K562 (cell line): ENCODE measurements around the gene BRINP1. TPM values are rescaled to one million over a fixed set of nuclear protein-coding genes. Genes with fewer than 3 reads are reported as not detected.

Source experiments
- ATAC-seq: fragments of 200-7000 bp; cut with Tn5 transposase; 3 replicates; pipeline ENCODE4 v1.9.1; 2020; ENCODE audit warnings: moderate library complexity
- BruUV-seq: library from RNA; stranded (reverse); fragments of 400-500 nt; replicated peaks from 2 replicates; lab custom pipeline; 2021; lab: Mats Ljungman, UMichigan
- CTCF ChIA-PET: fragments of 300-600 bp; formaldehyde crosslinking; extraction: SDS; loops from one replicate; lab custom pipeline; 2021; ENCODE audit warnings: low intra/inter-chr PET ratio; lab: Yijun Ruan, JAX
- POLR2A ChIA-PET: fragments of 300-600, 350-650 bp; sonication (Branson Sonifier 250); formaldehyde crosslinking; extraction: SDS; loops from one replicate; lab custom pipeline; 2021; ENCODE audit warnings: antibody characterized with exemption, inconsistent platforms; lab: Yijun Ruan, JAX
- DNase-seq, 4 experiments: peaks; one replicate each; pipeline versions ENCODE4 v3.0.0 to v3.0.0-alpha.2; 2011 to 2018; ENCODE audit warnings: low spot score in 3 of 4, mixed read lengths in 3 of 4; ENCODE audit errors: extremely low read depth in 1 of 4
- FAIRE-seq: peaks from 2 replicates; lab custom pipeline; 2011; peaks lifted over from hg19 to GRCh38; lab: Jason Lieb, UNC
- H2AFZ ChIP-seq: 2 replicates; pipeline ENCODE4 v1.6.0; 2011; ENCODE audit warnings: low read depth, low read length, control low read depth, inconsistent platforms
- H3K27ac ChIP-seq: fragments of 200-600 bp; 3 replicates; pipeline ENCODE4 v1.8.0; 2011; ENCODE audit warnings: low read depth, mild to moderate bottlenecking, control low read depth, inconsistent platforms, low read length, moderate library complexity, mixed read lengths; ENCODE audit errors: extremely low read depth
- H3K27me3 ChIP-seq, 2 experiments: fragments of 300-600 bp in 1 of 2; 2 replicates in 1 of 2; 3 replicates in 1 of 2; pipeline versions ENCODE4 v1.6.0 to v1.8.0; 2011; ENCODE audit warnings: inconsistent platforms in 2 of 2, low read length in 2 of 2, mild to moderate bottlenecking in 1 of 2, mixed read lengths in 1 of 2, moderate library complexity in 1 of 2; ENCODE audit not compliant: control insufficient read depth in 2 of 2, insufficient read depth in 2 of 2
- H3K36me3 ChIP-seq: fragments of 300-600 bp; 3 replicates; pipeline ENCODE4 v1.8.0; 2011; ENCODE audit warnings: mild to moderate bottlenecking, low read length, inconsistent platforms; ENCODE audit not compliant: control insufficient read depth, insufficient read depth
- H3K4me1 ChIP-seq, 2 experiments: fragments of 200-600 bp in 1 of 2; replicated peaks in 1 of 2; 2 replicates in 1 of 2; 3 replicates in 1 of 2; pipeline versions ENCODE4 v1.5.1 to v1.8.0; 2011; ENCODE audit warnings: inconsistent platforms in 2 of 2, low read length in 2 of 2, mild to moderate bottlenecking in 1 of 2, mixed read lengths in 1 of 2, moderate library complexity in 1 of 2; ENCODE audit not compliant: control insufficient read depth in 2 of 2, insufficient read depth in 2 of 2
- H3K4me2 ChIP-seq: 2 replicates; pipeline ENCODE4 v1.6.1; 2011; ENCODE audit warnings: low read length, control low read depth, inconsistent platforms, mixed read lengths; ENCODE audit not compliant: insufficient read depth
- H3K4me3 ChIP-seq: fragments of 200-600 bp; sonication (generic), shearing (Covaris generic); 2 replicates; pipeline ENCODE4 v1.5.1; 2016; ENCODE audit warnings: control low read depth, inconsistent platforms
- H3K79me2 ChIP-seq: fragments of 200-600 bp; 3 replicates; pipeline ENCODE4 v1.8.0; 2011; ENCODE audit warnings: low read length, inconsistent platforms; ENCODE audit not compliant: control insufficient read depth, insufficient read depth
- H3K9ac ChIP-seq, 2 experiments: 2 replicates each; pipeline versions ENCODE4 v1.6.0 to v1.6.1; 2011; ENCODE audit warnings: low read depth in 2 of 2, low read length in 2 of 2, control low read depth in 1 of 2, inconsistent platforms in 1 of 2, mild to moderate bottlenecking in 1 of 2, mixed read lengths in 1 of 2; ENCODE audit not compliant: insufficient read depth in 1 of 2
- H3K9me1 ChIP-seq: one replicate; pipeline ENCODE4 v1.6.0; 2011; ENCODE audit warnings: inconsistent platforms, mild to moderate bottlenecking, low read length, moderate library complexity; ENCODE audit not compliant: control insufficient read depth, insufficient read depth
- H3K9me3 ChIP-seq: replicated peaks from 2 replicates; pipeline ENCODE4 v1.5.1; 2011; ENCODE audit warnings: low read depth, low read length, inconsistent platforms; ENCODE audit not compliant: control insufficient read depth, insufficient read depth
- H4K20me1 ChIP-seq: replicated peaks from 2 replicates; pipeline ENCODE4 v1.6.1; 2011; ENCODE audit warnings: low read length, inconsistent platforms, mixed read lengths; ENCODE audit not compliant: control insufficient read depth, insufficient read depth
- CEBPB ChIP-seq: fragments of 450-650 bp; IDR thresholded peaks from 2 replicates; pipeline ENCODE4 v1.6.1; 2016; ENCODE audit warnings: missing genetic modification characterization, missing compliant biosample characterization
- PHF8 ChIP-seq: fragments of 200-600 bp; sonication (generic); IDR thresholded peaks from 2 replicates; pipeline ENCODE4 v1.6.1; 2012; ENCODE audit warnings: mixed run types, mild to moderate bottlenecking, inconsistent platforms, low read length, moderate library complexity, borderline replicate concordance
- PHTF2 ChIP-seq: fragments of 250-450 bp; sonication (Bioruptor Pico); IDR thresholded peaks from 2 replicates; pipeline ENCODE4 v1.5.0; 2021; ENCODE audit warnings: mild to moderate bottlenecking
- RBM34 ChIP-seq: fragments of 200-400 bp; formaldehyde crosslinking; IDR thresholded peaks from 2 replicates; pipeline ENCODE4 v1.6.1; 2018; ENCODE audit warnings: low read length, borderline replicate concordance; ENCODE audit not compliant: insufficient read depth
- TBP ChIP-seq: optimal IDR thresholded peaks from 2 replicates; pipeline ENCODE3; 2011; ENCODE audit warnings: low read depth, low read length, improper control_type of control experiment
- ZC3H11A ChIP-seq: IDR thresholded peaks from 2 replicates; pipeline ENCODE4 v1.6.1; 2012; ENCODE audit warnings: low read depth, low read length, improper control_type of control experiment
- ZNF507 ChIP-seq: conservative IDR thresholded peaks from 2 replicates; pipeline ENCODE4 v1.6.1; 2017; ENCODE audit warnings: missing genetic modification characterization, missing compliant biosample characterization
- WGBS: fragments of 100-300 bp; shearing (Covaris generic); methylation state at CpG from one replicate; pipeline ENCODE4 v1.1.6; 2016; ENCODE audit warnings: low coverage, mixed read lengths; ENCODE audit not compliant: insufficient coverage; ENCODE audit errors: missing lambda C conversion rate; 5-methylcytosine and 5-hydroxymethylcytosine counted together
- in situ Hi-C: fragments of 300-500 bp; cut with MboI; formaldehyde crosslinking; loops from 4 replicates; pipeline ENCODE4 v1.15.0; 2018; ENCODE audit warnings: inconsistent platforms, mixed read lengths
- intact Hi-C: fragments of 100-400 bp; cut with micrococcal nuclease; formaldehyde crosslinking; loops from 2 replicates; pipeline ENCODE4 v1.14.2; 2022
- polyA plus RNA-seq, 8 experiments: library from polyadenylated mRNA; depleted of rRNA in 4 of 8; stranded (reverse) in 5 of 8; unstranded in 3 of 8; fragments of >200 nt; fragmentation: Nextera tagmentation in 2 of 8; fragmentation: Illumina TruSeq in 1 of 8; extraction: Ambion mirVana in 2 of 8; extraction: Trizol in 1 of 8; gene quantifications; 2 replicates each; pipeline versions ENCODE4 v1.2.1 to v1.2.3, GENCODE V29; 2011 to 2014; ENCODE audit warnings: inconsistent platforms in 1 of 8, missing spikeins in 1 of 8
- total RNA-seq, 7 experiments: library from RNA; depleted of rRNA in 6 of 7; stranded (reverse); fragments of >200 nt in 6 of 7; fragmentation: Illumina TruSeq in 2 of 7; extraction: Trizol in 2 of 7; gene quantifications; 2 replicates each; pipeline versions ENCODE4 v1.2.1 to v1.2.3, GENCODE V29; 2011 to 2021; ENCODE audit warnings: low replicate concordance in 1 of 7
- TF ChIP-seq, protein P1 (sequence below): sonication (generic); formaldehyde crosslinking; IDR thresholded peaks from 2 replicates; pipeline ENCODE4 v1.9.0; 2022; ENCODE audit warnings: mild to moderate bottlenecking, missing genetic modification reagents
- TF ChIP-seq, protein P2 (sequence below), 2 experiments: fragments of 450-650 bp in 1 of 2; sonication (generic) in 1 of 2; formaldehyde crosslinking; conservative IDR thresholded peaks; 2 replicates each; pipeline versions ENCODE4 v1.4.0 to v1.8.1; 2020 to 2022; ENCODE audit warnings: mild to moderate bottlenecking in 1 of 2, missing genetic modification reagents in 1 of 2
- TF ChIP-seq, protein P3 (sequence below): fragments of 450-650 bp; IDR thresholded peaks from 2 replicates; pipeline ENCODE4 v1.6.1; 2016; ENCODE audit warnings: missing biosample characterization, missing genetic modification characterization
- TF ChIP-seq, protein P4 (sequence below): fragments of 250-450 bp; sonication (Bioruptor Pico); IDR thresholded peaks from 2 replicates; pipeline ENCODE4 v1.5.1; 2021; ENCODE audit warnings: mild to moderate bottlenecking

BRINP1 gene
- total and polyA plus RNA-seq, 9 of the 15 experiments (the other 6 are each of a cell fraction or from before 2014, with no cell fraction given), result not detected

DNA sequence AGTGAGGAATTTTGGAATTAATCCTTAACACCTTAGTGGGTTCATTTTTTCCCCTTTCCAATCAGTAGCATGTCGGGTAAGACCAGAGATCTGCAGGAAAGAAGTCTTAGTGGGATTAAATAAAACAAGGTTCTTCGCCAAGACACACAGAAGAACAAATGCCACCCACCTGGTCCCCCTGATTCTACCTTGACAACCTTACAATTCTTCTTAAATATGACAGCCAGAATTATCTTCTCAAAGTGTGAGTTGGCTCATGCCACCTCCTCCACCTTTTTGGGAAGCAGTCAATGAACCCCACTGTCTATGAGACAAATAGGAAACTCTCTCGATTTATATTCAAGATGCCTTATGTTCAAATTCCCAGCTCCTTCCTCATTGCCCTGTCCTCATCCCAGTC, 105.1 kb downstream of the BRINP1 start:
- Histone ChIP-seq H4K20me1 (no peaks in the 10 kb centered on the region), H3K27me3 (no peaks in the 10 kb centered on the region), H3K9ac (no peak overlapping the region), H3K36me3 (no peaks in the 10 kb centered on the region), H3K4me2 (no peak overlapping the region), H3K4me1 (no peaks in the 10 kb centered on the region), H3K4me3 (no peak overlapping the region), H2AFZ (no peak overlapping the region), H3K79me2 (no peaks in the 10 kb centered on the region), H3K9me1 (no peaks in the 10 kb centered on the region), H3K9me3 (no peaks in the 10 kb centered on the region), H3K27ac (no peak overlapping the region)
- in situ Hi-C loops, result no loop called here
- 0% methylated on average over 3 of the region's 3 CpGs for WGBS
- ATAC-seq (no peak), DNase-seq (no peak), FAIRE-seq (no peak)
- CTCF ChIA-PET, result no interaction called here
- TF ChIP-seq TBP, result no peak
- TF ChIP-seq, protein P1, sequence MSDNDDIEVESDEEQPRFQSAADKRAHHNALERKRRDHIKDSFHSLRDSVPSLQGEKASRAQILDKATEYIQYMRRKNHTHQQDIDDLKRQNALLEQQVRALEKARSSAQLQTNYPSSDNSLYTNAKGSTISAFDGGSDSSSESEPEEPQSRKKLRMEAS (CRISPR knock-in tag), result no peak
- TF ChIP-seq, protein P2, sequence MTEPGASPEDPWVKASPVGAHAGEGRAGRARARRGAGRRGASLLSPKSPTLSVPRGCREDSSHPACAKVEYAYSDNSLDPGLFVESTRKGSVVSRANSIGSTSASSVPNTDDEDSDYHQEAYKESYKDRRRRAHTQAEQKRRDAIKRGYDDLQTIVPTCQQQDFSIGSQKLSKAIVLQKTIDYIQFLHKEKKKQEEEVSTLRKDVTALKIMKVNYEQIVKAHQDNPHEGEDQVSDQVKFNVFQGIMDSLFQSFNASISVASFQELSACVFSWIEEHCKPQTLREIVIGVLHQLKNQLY (CRISPR knock-in tag; conservative IDR thresholded peaks at IDR 0.05), result no peak
- TF ChIP-seq ZNF507 (tag), result no peak
- no peak for TF ChIP-seq PHTF2 (CRISPR knock-in tag)
- TF ChIP-seq PHF8, result no peak
- no peak for TF ChIP-seq RBM34
- TF ChIP-seq, protein P3, sequence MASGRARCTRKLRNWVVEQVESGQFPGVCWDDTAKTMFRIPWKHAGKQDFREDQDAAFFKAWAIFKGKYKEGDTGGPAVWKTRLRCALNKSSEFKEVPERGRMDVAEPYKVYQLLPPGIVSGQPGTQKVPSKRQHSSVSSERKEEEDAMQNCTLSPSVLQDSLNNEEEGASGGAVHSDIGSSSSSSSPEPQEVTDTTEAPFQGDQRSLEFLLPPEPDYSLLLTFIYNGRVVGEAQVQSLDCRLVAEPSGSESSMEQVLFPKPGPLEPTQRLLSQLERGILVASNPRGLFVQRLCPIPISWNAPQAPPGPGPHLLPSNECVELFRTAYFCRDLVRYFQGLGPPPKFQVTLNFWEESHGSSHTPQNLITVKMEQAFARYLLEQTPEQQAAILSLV (tag), result no peak
- TF ChIP-seq, protein P4, sequence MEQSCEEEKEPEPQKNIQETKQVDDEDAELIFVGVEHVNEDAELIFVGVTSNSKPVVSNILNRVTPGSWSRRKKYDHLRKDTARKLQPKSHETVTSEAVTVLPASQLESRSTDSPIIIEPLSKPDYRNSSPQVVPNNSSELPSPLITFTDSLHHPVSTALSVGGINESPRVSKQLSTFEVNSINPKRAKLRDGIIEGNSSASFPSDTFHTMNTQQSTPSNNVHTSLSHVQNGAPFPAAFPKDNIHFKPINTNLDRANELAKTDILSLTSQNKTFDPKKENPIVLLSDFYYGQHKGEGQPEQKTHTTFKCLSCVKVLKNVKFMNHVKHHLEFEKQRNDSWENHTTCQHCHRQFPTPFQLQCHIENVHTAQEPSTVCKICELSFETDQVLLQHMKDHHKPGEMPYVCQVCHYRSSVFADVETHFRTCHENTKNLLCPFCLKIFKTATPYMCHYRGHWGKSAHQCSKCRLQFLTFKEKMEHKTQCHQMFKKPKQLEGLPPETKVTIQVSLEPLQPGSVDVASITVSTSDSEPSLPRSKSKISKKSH (CRISPR knock-in tag), result no peak
- TF ChIP-seq ZC3H11A, result no peak
- no peak for TF ChIP-seq CEBPB
- no TSS peak for BruUV-seq
- POLR2A ChIA-PET, result no interaction called here
- intact Hi-C loops, result no loop called here
